Transverse colon (tissue), 4 donors: ENCODE measurements around the gene ENPP7. TPM values are rescaled to one million over a fixed set of nuclear protein-coding genes. Genes with fewer than 3 reads are reported as not detected.

ENCODE experiments used
- DNase-seq: peaks from one replicate; pipeline ENCODE4 v3.0.0-alpha.2; 2019
- H3K27ac ChIP-seq, 4 donors: fragments of 200-600 bp; sonication (generic); 2 replicates each; pipeline ENCODE4 v1.5.1; 2016 to 2018; ENCODE audit warnings: inconsistent platforms in 4 of 4
- H3K27me3 ChIP-seq: fragments of 200-600 bp; sonication (generic); 2 replicates; pipeline ENCODE4 v1.5.1; 2017; ENCODE audit warnings: inconsistent platforms
- H3K36me3 ChIP-seq, 4 donors: fragments of 200-600 bp; sonication (generic); 2 replicates each; pipeline ENCODE4 v1.5.1; 2017 to 2019; ENCODE audit warnings: inconsistent platforms in 4 of 4
- H3K4me1 ChIP-seq, 4 donors: fragments of 200-600 bp; sonication (generic); 2 replicates each; pipeline ENCODE4 v1.5.1; 2017 to 2020; ENCODE audit warnings: inconsistent platforms in 4 of 4
- H3K4me3 ChIP-seq, 4 donors: fragments of 200-600 bp; sonication (generic); 1 replicate in 1 of 4; 2 replicates in 3 of 4; pipeline versions ENCODE4 v1.5.1 to v1.6.1; 2017 to 2019; ENCODE audit warnings: inconsistent platforms in 4 of 4
- H3K9me3 ChIP-seq, 2 donors: fragments of 200-600 bp; sonication (generic); 2 replicates each; pipeline ENCODE4 v1.5.1; 2017 to 2019; ENCODE audit warnings: inconsistent platforms in 2 of 2
- CTCF ChIP-seq, 5 experiments: fragments of 200-600 bp in 3 of 5; fragments of 450-650 bp in 2 of 5; sonication (generic) in 3 of 5; IDR thresholded peaks; 1 replicate in 2 of 5; 2 replicates in 3 of 5; pipeline ENCODE4 v1.5.1; 2016 to 2017; ENCODE audit warnings: antibody characterized with exemption in 5 of 5, inconsistent platforms in 3 of 5, mild to moderate bottlenecking in 2 of 5, moderate library complexity in 1 of 5
- EP300 ChIP-seq: sonication (generic); formaldehyde crosslinking; IDR thresholded peaks from one replicate; pipeline ENCODE4 v1.6.1; 2017; ENCODE audit warnings: antibody characterized with exemption, low read depth
- POLR2A ChIP-seq: fragments of 450-650 bp; IDR thresholded peaks from one replicate; pipeline ENCODE4 v1.6.1; 2016; ENCODE audit warnings: antibody characterized with exemption, mild to moderate bottlenecking, moderate library complexity
- POLR2AphosphoS5 ChIP-seq, 3 donors: sonication (generic); formaldehyde crosslinking; IDR thresholded peaks; one replicate each; pipeline ENCODE4 v1.6.1; 2016; ENCODE audit warnings: antibody characterized with exemption in 3 of 3
- WGBS, 2 donors: methylation state at CpG; one replicate each; pipeline ENCODE4 v1.1.5; 2018; ENCODE audit warnings: low coverage in 1 of 2; 5-methylcytosine and 5-hydroxymethylcytosine counted together
- in situ Hi-C, 4 donors: fragments of 200-750 bp; cut with MboI; loops; one replicate each; pipeline versions ENCODE4 v1.15.0 to v1.15.1; 2017; ENCODE audit warnings: low sequenced_read_pairs in 3 of 4, low pct_ligation_motif_present in 1 of 4, low pct_unique_long_range_greater_than_20kb in 1 of 4
- intact Hi-C: fragments of 100-400 bp; cut with DNase I; formaldehyde crosslinking; loops from one replicate; pipeline ENCODE4 v1.15.1; 2023; ENCODE audit warnings: low total_unique reads
- total RNA-seq, 4 donors: library from RNA; depleted of rRNA; stranded (reverse); fragments of >200 nt; gene quantifications; one replicate each; pipeline ENCODE4 v1.1.0, GENCODE V29; 2016

ENPP7 gene
- total RNA-seq, 4 donors from 2014 or later: 0.16 TPM; not detected in 3

GRCh38 chr17:79788455-79788854 is 57.7 kb downstream of the ENPP7 start:
- Histone ChIP-seq H3K27ac (no peak overlapping the region), H3K4me1 (peaks cover 0 to 38% (median 24%) of the 10 kb centered on the region in 4 donors), H3K27me3 (peaks cover 99% of the 10 kb centered on the region), H3K9me3 (no peaks in the 10 kb centered on the region), H3K4me3 (no peak overlapping the region), H3K36me3 (no peaks in the 10 kb centered on the region)
- TF ChIP-seq POLR2AphosphoS5 (IDR thresholded peaks at IDR 0.05): no peak
- in situ Hi-C loops (no loop called here), intact Hi-C loops (loop anchor here (5.0 kb wide), 1 partner anchor 199 kb away; no protein-coding TSS in a partner anchor)
- WGBS, 2 donors: 53 to 63% methylated on average over 3 to 5 of the region's 5 CpGs
- no peak for DNase-seq

GRCh38 chr17:79788989-79789942 is 58.5 kb downstream of the ENPP7 start:
- TF ChIP-seq POLR2A (no peak), EP300 (no peak), CTCF (IDR thresholded peaks at IDR 0.05) (no peak)
- Histone ChIP-seq H3K4me3 (peak overlapping the region in 1 of 4 donors; percentile 20), H3K9me3 (no peaks in the 10 kb centered on the region), H3K36me3 (no peaks in the 10 kb centered on the region), H3K27ac (no peak overlapping the region), H3K4me1 (peaks cover 0 to 39% (median 27%) of the 10 kb centered on the region in 4 donors), H3K27me3 (peaks cover 98% of the 10 kb centered on the region)
- in situ Hi-C loops (no loop called here), intact Hi-C loops (loop anchor here (5.0 kb wide), 1 partner anchor 198 kb away; no protein-coding TSS in a partner anchor)
- no peak for DNase-seq
- 41 to 100% methylated on average over 4 to 33 of the region's 52 CpGs for WGBS, 2 donors

GRCh38 chr17:79789943-79790804 is 59.4 kb downstream of the ENPP7 start:
- H3K27ac ChIP-seq: no peak overlapping the region
- WGBS, 2 donors: 20% methylated on average over 29 of the region's 74 CpGs; no CpG with 5 or more reads in 1 of the 2 donors
- intact Hi-C loops: loop anchor here (5.0 kb wide), 1 partner anchor 197 kb away; no protein-coding TSS in a partner anchor
- TF ChIP-seq CTCF (IDR thresholded peaks at IDR 0.05): peak; percentile 56 to 83 (median 80)
- no peak for TF ChIP-seq POLR2AphosphoS5 (IDR thresholded peaks at IDR 0.05)
- no peaks in the 10 kb centered on the region for H3K9me3 ChIP-seq
- H3K4me1 ChIP-seq: peaks cover 0 to 39% (median 27%) of the 10 kb centered on the region in 4 donors
- no peaks in the 10 kb centered on the region for H3K36me3 ChIP-seq
- peaks cover 89% of the 10 kb centered on the region for H3K27me3 ChIP-seq
- H3K4me3 ChIP-seq: peak overlapping the region in 1 of 4 donors; percentile 20
- DNase-seq: peak; percentile 50
- in situ Hi-C loops: no loop called here

- Histone ChIP-seq H3K9me3 (no peaks in the 10 kb centered on the region), H3K27me3 (peaks cover 80% of the 10 kb centered on the region), H3K36me3 (no peaks in the 10 kb centered on the region), H3K27ac (no peak overlapping the region), H3K4me1 (peaks cover 3 to 41% (median 30%) of the 10 kb centered on the region in 4 donors), H3K4me3 (no peak overlapping the region)
- in situ Hi-C loops (no loop called here), intact Hi-C loops (no loop called here)
- DNase-seq: no peak
- WGBS, 2 donors: 13% methylated on average over 44 of the region's 68 CpGs; no CpG with 5 or more reads in 1 of the 2 donors
- TF ChIP-seq POLR2AphosphoS5 (IDR thresholded peaks at IDR 0.05) (no peak), EP300 (no peak), CTCF (IDR thresholded peaks at IDR 0.05) (no peak), POLR2A (no peak)
These were observed 60.3 kb downstream of the ENPP7 start for GRCh38 chr17:79790805-79791734.
